CD4-positive, alpha-beta memory T cell (primary cell): ENCODE results near the gene RAPGEF2. TPM values are rescaled to one million over a fixed set of nuclear protein-coding genes. Genes with fewer than 3 reads are reported as not detected.
"Not testable (repeated sequence)": the region's sequence is repeated elsewhere in the genome, so short reads cannot be mapped to it uniquely, and the experiment has no call there.

Experiments
- CTCF ChIA-PET: fragments of 350-600 bp; sonication (Branson Sonifier 250); formaldehyde crosslinking; loops from one replicate; lab custom pipeline; 2021; ENCODE audit warnings: inconsistent platforms; ENCODE audit not compliant: partially characterized antibody; lab: Charles Lee
- POLR2A ChIA-PET: fragments of 350-600 bp; sonication (Branson Sonifier 250); formaldehyde crosslinking; loops from one replicate; lab custom pipeline; 2021; ENCODE audit not compliant: partially characterized antibody; lab: Charles Lee
- DNase-seq, 5 donors: peaks; one replicate each; pipeline versions ENCODE4 v3.0.0 to v3.0.0-alpha.2; 2020 to 2022; ENCODE audit warnings: mixed read lengths in 1 of 5
- H3K27ac ChIP-seq: one replicate; pipeline ENCODE4 v1.7.0; 2013; ENCODE audit warnings: low read depth, low read length
- H3K27me3 ChIP-seq: 2 replicates; pipeline ENCODE4 v1.7.0; 2013; ENCODE audit warnings: mild to moderate bottlenecking, low read length, moderate library complexity; ENCODE audit not compliant: insufficient read depth
- H3K36me3 ChIP-seq: 2 replicates; pipeline ENCODE4 v1.7.0; 2013; ENCODE audit warnings: mild to moderate bottlenecking, low read length, moderate library complexity; ENCODE audit not compliant: insufficient read depth
- H3K4me1 ChIP-seq: 2 replicates; pipeline ENCODE4 v1.7.0; 2013; ENCODE audit warnings: mild to moderate bottlenecking, low read length, moderate library complexity; ENCODE audit not compliant: insufficient read depth
- H3K4me3 ChIP-seq, 2 donors: one replicate each; pipeline ENCODE4 v1.7.0; 2013; ENCODE audit warnings: low read length in 2 of 2, mild to moderate bottlenecking in 1 of 2
- H3K9me3 ChIP-seq, 2 donors: one replicate each; pipeline ENCODE4 v1.7.0; 2013; ENCODE audit warnings: low read length in 2 of 2, control low read depth in 1 of 2; ENCODE audit not compliant: control insufficient read depth in 1 of 2
- H3K27ac Mint-ChIP-seq, 7 donors: one replicate each; pipeline ENCODE4 v1.8.0; 2020 to 2021; ENCODE audit warnings: mixed read lengths in 7 of 7, mild to moderate bottlenecking in 6 of 7, inconsistent platforms in 3 of 7, moderate library complexity in 3 of 7
- H3K27me3 Mint-ChIP-seq, 2 donors: one replicate each; pipeline ENCODE4 v1.8.0; 2020 to 2021; ENCODE audit warnings: mixed read lengths in 2 of 2
- H3K36me3 Mint-ChIP-seq, 2 donors: one replicate each; pipeline ENCODE4 v1.8.0; 2020 to 2021; ENCODE audit warnings: mixed read lengths in 2 of 2, inconsistent platforms in 1 of 2, mild to moderate bottlenecking in 1 of 2
- H3K4me1 Mint-ChIP-seq, 4 donors: one replicate each; pipeline ENCODE4 v1.8.0; 2020 to 2021; ENCODE audit warnings: mixed read lengths in 4 of 4, mild to moderate bottlenecking in 1 of 4
- H3K4me3 Mint-ChIP-seq, 8 donors: one replicate each; pipeline ENCODE4 v1.8.0; 2020 to 2021; ENCODE audit warnings: mixed read lengths in 8 of 8, mild to moderate bottlenecking in 7 of 8, moderate library complexity in 6 of 8, inconsistent platforms in 3 of 8
- H3K9me3 Mint-ChIP-seq, 8 donors: one replicate each; pipeline ENCODE4 v1.8.0; 2020 to 2021; ENCODE audit warnings: mixed read lengths in 8 of 8, mild to moderate bottlenecking in 5 of 8, inconsistent platforms in 3 of 8, moderate library complexity in 1 of 8
- intact Hi-C: fragments of 100-400 bp; cut with micrococcal nuclease; formaldehyde crosslinking; loops from one replicate; pipeline ENCODE4 v1.15.1; 2023
- polyA plus RNA-seq, 2 donors: library from polyadenylated mRNA; unstranded; fragments of 300-500 nt; fragmentation: Illumina TruSeq; gene quantifications; one replicate each; pipeline ENCODE4 v1.2.3, GENCODE V29; 2021
- total RNA-seq, 2 experiments: library from RNA; stranded (reverse); gene quantifications; one replicate each; pipeline ENCODE4 v1.2.3, GENCODE V29; 2021

The RAPGEF2 gene
- total and polyA plus RNA-seq, 4 experiments from 2014 or later: 0.69 to 27.9 (median 12.1) TPM

GRCh38 chr4:159159611-159160010, 56.7 kb downstream of the RAPGEF2 start:
- CTCF ChIA-PET: no interaction called here
- no peaks in the 10 kb centered on the region for H3K36me3 Mint-ChIP-seq
- POLR2A ChIA-PET: no interaction called here

GRCh38 chr4:159160242-159160641, 57.4 kb downstream of the RAPGEF2 start:
- no peaks in the 10 kb centered on the region for H3K27me3 Mint-ChIP-seq
- no peaks in the 10 kb centered on the region for H3K9me3 ChIP-seq
- H3K4me1 ChIP-seq: no peaks in the 10 kb centered on the region
- H3K4me3 Mint-ChIP-seq: no peak overlapping the region
- no peaks in the 10 kb centered on the region for H3K9me3 Mint-ChIP-seq
- peaks cover 2 to 11% (median 6%) of the 10 kb centered on the region in 4 donors for H3K4me1 Mint-ChIP-seq
- CTCF ChIA-PET: no interaction called here
- H3K4me3 ChIP-seq: no peak overlapping the region
- no peaks in the 10 kb centered on the region for H3K27me3 ChIP-seq
- no peak for DNase-seq
- POLR2A ChIA-PET: no interaction called here
- H3K27ac Mint-ChIP-seq: no peak overlapping the region
- no peaks in the 10 kb centered on the region for H3K36me3 ChIP-seq
- H3K27ac ChIP-seq: no peak overlapping the region
- intact Hi-C loops: no loop called here
- H3K36me3 Mint-ChIP-seq: no peaks in the 10 kb centered on the region

More at GRCh38 chr4:159159611-159160010, 56.7 kb downstream of the RAPGEF2 start:
- intact Hi-C loops: no loop called here
- Mint-ChIP-seq H3K4me1 (peaks cover 9 to 15% (median 9%) of the 10 kb centered on the region in 4 donors), H3K27me3 (no peaks in the 10 kb centered on the region), H3K27ac (no peak overlapping the region), H3K4me3 (no peak overlapping the region), H3K9me3 (no peaks in the 10 kb centered on the region)
- no peaks in the 10 kb centered on the region for H3K9me3 ChIP-seq
- H3K4me1 ChIP-seq: no peaks in the 10 kb centered on the region
- H3K27ac ChIP-seq: no peak overlapping the region
- H3K27me3 ChIP-seq: no peaks in the 10 kb centered on the region
- DNase-seq: no peak
- H3K4me3 ChIP-seq: no peak overlapping the region
- no peaks in the 10 kb centered on the region for H3K36me3 ChIP-seq

- CTCF ChIA-PET: interaction anchor here (0.7 kb wide), 1 partner anchor 309 kb away, joined by 3 read pairs; no protein-coding TSS in a partner anchor
These were observed 58.6 kb downstream of the RAPGEF2 start for GRCh38 chr4:159161436-159161835.

GRCh38 chr4:159162576-159162975, 59.7 kb downstream of the RAPGEF2 start:
- Mint-ChIP-seq H3K4me3 (no peak overlapping the region), H3K27me3 (no peaks in the 10 kb centered on the region), H3K9me3 (no peaks in the 10 kb centered on the region), H3K4me1 (peaks cover 7 to 16% (median 11%) of the 10 kb centered on the region in 4 donors), H3K36me3 (no peaks in the 10 kb centered on the region), H3K27ac (no peak overlapping the region)
- no peak for DNase-seq
- no peaks in the 10 kb centered on the region for H3K9me3 ChIP-seq
- H3K27me3 ChIP-seq: no peaks in the 10 kb centered on the region
- H3K4me1 ChIP-seq: no peaks in the 10 kb centered on the region
- intact Hi-C loops: no loop called here
- H3K4me3 ChIP-seq: no peak overlapping the region
- ChIA-PET POLR2A (no interaction called here), CTCF (interaction anchor here (0.7 kb wide), 1 partner anchor 128 kb away, joined by 3 read pairs; a partner anchor contains a TSS)
- H3K36me3 ChIP-seq: no peaks in the 10 kb centered on the region
- H3K27ac ChIP-seq: no peak overlapping the region

More at GRCh38 chr4:159161436-159161835, 58.6 kb downstream of the RAPGEF2 start:
- H3K9me3 Mint-ChIP-seq, intact Hi-C loops, H3K4me1 ChIP-seq, H3K36me3 ChIP-seq, H3K27ac Mint-ChIP-seq, H3K27me3 ChIP-seq, POLR2A ChIA-PET, H3K27me3 Mint-ChIP-seq, H3K9me3 ChIP-seq, H3K27ac ChIP-seq, DNase-seq, H3K4me3 ChIP-seq, H3K4me1 Mint-ChIP-seq, H3K4me3 Mint-ChIP-seq, H3K36me3 Mint-ChIP-seq: not testable (repeated sequence)

- CTCF ChIA-PET: no interaction called here
- intact Hi-C loops: no loop called here
These were observed 60.6 kb downstream of the RAPGEF2 start for GRCh38 chr4:159163521-159163920.

GRCh38 chr4:159169404-159170302, 66.8 kb downstream of the RAPGEF2 start:
- H3K27ac ChIP-seq: no peak overlapping the region
- no peak overlapping the region for H3K4me3 Mint-ChIP-seq
- peaks cover 18 to 24% (median 22%) of the 10 kb centered on the region in 4 donors for H3K4me1 Mint-ChIP-seq
- DNase-seq: no peak
- H3K27me3 ChIP-seq: no peaks in the 10 kb centered on the region
- no peaks in the 10 kb centered on the region for H3K9me3 Mint-ChIP-seq
- H3K27ac Mint-ChIP-seq: no peak overlapping the region
- H3K36me3 ChIP-seq: no peaks in the 10 kb centered on the region
- H3K27me3 Mint-ChIP-seq: no peaks in the 10 kb centered on the region
- intact Hi-C loops: no loop called here
- H3K36me3 Mint-ChIP-seq: no peaks in the 10 kb centered on the region
- H3K4me3 ChIP-seq: no peak overlapping the region
- no peaks in the 10 kb centered on the region for H3K9me3 ChIP-seq
- CTCF ChIA-PET: no interaction called here
- peaks cover 8% of the 10 kb centered on the region for H3K4me1 ChIP-seq
- POLR2A ChIA-PET: no interaction called here

More at GRCh38 chr4:159163521-159163920, 60.6 kb downstream of the RAPGEF2 start:
- no peaks in the 10 kb centered on the region for H3K36me3 Mint-ChIP-seq
- no peaks in the 10 kb centered on the region for H3K9me3 Mint-ChIP-seq
- H3K4me3 Mint-ChIP-seq: no peak overlapping the region
- H3K4me1 Mint-ChIP-seq: peaks cover 8 to 16% (median 11%) of the 10 kb centered on the region in 4 donors
- Histone ChIP-seq H3K27me3 (no peaks in the 10 kb centered on the region), H3K36me3 (no peaks in the 10 kb centered on the region), H3K4me3 (no peak overlapping the region), H3K9me3 (no peaks in the 10 kb centered on the region), H3K4me1 (no peaks in the 10 kb centered on the region), H3K27ac (no peak overlapping the region)
- no peak overlapping the region for H3K27ac Mint-ChIP-seq
- DNase-seq: no peak
- POLR2A ChIA-PET: no interaction called here
- no peaks in the 10 kb centered on the region for H3K27me3 Mint-ChIP-seq

GRCh38 chr4:159171287-159171686, 68.4 kb downstream of the RAPGEF2 start:
- Histone ChIP-seq H3K27me3 (no peaks in the 10 kb centered on the region), H3K9me3 (no peaks in the 10 kb centered on the region), H3K4me3 (no peak overlapping the region), H3K36me3 (no peaks in the 10 kb centered on the region), H3K4me1 (peaks cover 16% of the 10 kb centered on the region), H3K27ac (no peak overlapping the region)
- intact Hi-C loops: no loop called here
- Mint-ChIP-seq H3K9me3 (no peaks in the 10 kb centered on the region), H3K4me1 (peaks cover 27 to 33% (median 31%) of the 10 kb centered on the region in 4 donors), H3K27ac (peak overlapping the region in 1 of 7 donors; percentile 8), H3K36me3 (no peaks in the 10 kb centered on the region), H3K4me3 (no peak overlapping the region), H3K27me3 (no peaks in the 10 kb centered on the region)
- no peak for DNase-seq
- CTCF ChIA-PET: interaction anchor here (3.4 kb wide), 1 partner anchor 314 kb away, joined by 16 read pairs; no protein-coding TSS in a partner anchor
- POLR2A ChIA-PET: no interaction called here
